Smooth muscle cell of trachea (primary cell): Measurements from ENCODE around the gene MAPT. TPM values are rescaled to one million over a fixed set of nuclear protein-coding genes. Genes with fewer than 3 reads are reported as not detected.

Source experiments
- total RNA-seq: library from RNA; depleted of rRNA; stranded (reverse); fragments of >200 nt; gene quantifications from 2 replicates; pipeline ENCODE4 v1.2.1, GENCODE V29; 2014

Gene MAPT
- total RNA-seq: 0.44 and 1.2 TPM in 2 replicates

GRCh38 chr17:45894022-45894784 lies at the start of gene MAPT:
Gene MAPT (plus strand): TSS chr17:45894554. CDS start chr17:45962338, 67,784 bp downstream.

GRCh38 chr17:45844695-45845375 lies 49.5 kb upstream of the MAPT start, which contains the start of gene SPPL2C:
Gene SPPL2C (plus strand): TSS chr17:45844881. CDS start chr17:45844907, 26 bp downstream.

GRCh38 chr17:45998987-45999899 lies 104.9 kb downstream of the MAPT start, which contains the start of gene STH:
Gene STH (plus strand): TSS chr17:45999250. CDS start chr17:45999280, 30 bp downstream.

Other genes starting within 250 kb of the MAPT start
- gene CRHR1, start 110.2 kb upstream of the MAPT start, total RNA-seq: not detected in 2 replicates
- not detected in 2 replicates for gene SPPL2C, start 49.7 kb upstream of the MAPT start, total RNA-seq
- not detected in 2 replicates for gene STH, start 104.7 kb downstream of the MAPT start, total RNA-seq